SK-N-SH (cell line): ENCODE measurements around the gene CDHR3.

Experiments
- CHD2 ChIP-seq: fragments of 150-350 bp; IDR thresholded peaks from 2 replicates; pipeline ENCODE4 v1.6.1; 2018; ENCODE audit warnings: low read length; ENCODE audit not compliant: partially characterized antibody
- CTCF ChIP-seq: fragments of 200-600 bp; sonication (generic); IDR thresholded peaks from 2 replicates; pipeline ENCODE4 v1.6.1; 2017; ENCODE audit warnings: antibody characterized with exemption, mild to moderate bottlenecking, moderate library complexity
- FOSL2 ChIP-seq: IDR thresholded peaks from 2 replicates; pipeline ENCODE4 v1.4.0; 2012; ENCODE audit warnings: low read depth, mild to moderate bottlenecking, moderate library complexity, borderline replicate concordance
- NRF1 ChIP-seq: IDR thresholded peaks from 2 replicates; pipeline ENCODE4 v1.6.1; 2012; ENCODE audit warnings: low read depth, mild to moderate bottlenecking, low read length
- RCOR1 ChIP-seq: fragments of 150-350 bp; IDR thresholded peaks from 2 replicates; pipeline ENCODE4 v1.6.1; 2017; ENCODE audit warnings: antibody characterized with exemption, low read length
- RXRA ChIP-seq: IDR thresholded peaks from 2 replicates; pipeline ENCODE4 v1.4.0; 2012; ENCODE audit warnings: low read depth, mild to moderate bottlenecking, borderline replicate concordance
- TAF1 ChIP-seq: IDR thresholded peaks from 2 replicates; pipeline ENCODE4 v1.6.1; 2012; ENCODE audit warnings: low read depth, mild to moderate bottlenecking, low read length, moderate library complexity, borderline replicate concordance
- TCF12 ChIP-seq: IDR thresholded peaks from 2 replicates; pipeline ENCODE4 v1.4.0; 2012
- USF2 ChIP-seq: fragments of 150-350 bp; IDR thresholded peaks from 2 replicates; pipeline ENCODE4 v1.6.1; 2017; ENCODE audit warnings: antibody characterized with exemption, low read length, low read depth, borderline replicate concordance
- TF ChIP-seq, protein P1 (sequence below): IDR thresholded peaks from 2 replicates; pipeline ENCODE4; 2012

DNA sequence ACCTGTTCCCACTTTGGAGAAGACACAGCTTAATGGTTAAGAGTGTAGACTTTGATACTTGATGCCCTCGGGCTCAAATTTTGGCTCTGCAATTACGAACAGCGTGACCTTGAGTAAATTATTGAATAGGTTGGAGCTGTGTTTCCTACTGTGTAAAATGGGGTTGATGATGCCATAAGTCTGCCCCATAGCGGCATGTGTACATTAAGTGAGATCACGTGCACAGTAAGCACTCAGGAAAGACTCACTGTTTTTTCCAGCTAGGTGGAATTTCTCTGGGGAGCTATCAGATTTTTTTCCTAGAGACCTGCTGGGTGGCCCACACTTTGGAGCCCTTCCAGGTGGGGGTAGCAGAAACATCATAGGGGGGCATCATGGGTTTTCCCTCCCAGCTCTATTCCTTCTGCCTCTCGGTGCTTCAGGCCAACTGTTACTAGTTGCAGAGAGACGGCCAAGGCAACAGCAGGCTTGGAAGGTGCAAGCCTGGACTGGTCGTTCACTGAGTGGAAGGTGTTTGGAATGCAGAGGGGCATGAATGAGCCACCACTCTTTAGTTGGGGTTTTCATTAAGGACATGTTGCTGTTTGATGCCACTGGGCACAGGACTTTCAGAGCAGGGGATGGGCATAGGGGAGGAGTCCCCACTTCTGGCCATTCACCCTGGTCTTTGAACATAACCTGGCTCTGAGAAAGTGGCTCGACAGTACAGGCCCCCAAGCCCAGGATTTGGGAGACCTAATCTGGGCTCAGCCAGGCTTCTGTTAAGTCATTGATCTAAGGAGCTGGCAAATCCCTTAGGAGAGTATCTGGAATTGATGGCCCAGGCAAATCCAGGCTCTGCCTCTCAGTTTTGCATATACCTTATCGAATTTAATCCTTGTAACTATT is 85.0 kb downstream of the CDHR3 start:
- TF ChIP-seq CHD2 (no peak), TAF1 (no peak), CTCF (no peak), RCOR1 (no peak), TCF12 (no peak), NRF1 (no peak), FOSL2 (no peak), USF2 (no peak), RXRA (no peak)
- TF ChIP-seq, protein P1, sequence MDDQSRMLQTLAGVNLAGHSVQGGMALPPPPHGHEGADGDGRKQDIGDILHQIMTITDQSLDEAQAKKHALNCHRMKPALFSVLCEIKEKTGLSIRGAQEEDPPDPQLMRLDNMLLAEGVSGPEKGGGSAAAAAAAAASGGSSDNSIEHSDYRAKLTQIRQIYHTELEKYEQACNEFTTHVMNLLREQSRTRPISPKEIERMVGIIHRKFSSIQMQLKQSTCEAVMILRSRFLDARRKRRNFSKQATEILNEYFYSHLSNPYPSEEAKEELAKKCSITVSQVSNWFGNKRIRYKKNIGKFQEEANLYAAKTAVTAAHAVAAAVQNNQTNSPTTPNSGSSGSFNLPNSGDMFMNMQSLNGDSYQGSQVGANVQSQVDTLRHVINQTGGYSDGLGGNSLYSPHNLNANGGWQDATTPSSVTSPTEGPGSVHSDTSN: no peak
